Activated T-helper 1 cell treated with anti-CD3 and anti-CD28 coated beads, Interleukin-12 subunit alpha, Interleukin-12 subunit beta, Interleukin-2, Interleukin-4 antibody, amounts not matched to agents 30 ng/mL and 10 ng/mL and 1 ng/mL, durations not matched to agents 14 hours and 24 hours and 36 hours (primary cell): ENCODE results near the gene KIF18B. TPM values are rescaled to one million over a fixed set of nuclear protein-coding genes. Genes with fewer than 3 reads are reported as not detected.

Source experiments
- DNase-seq: peaks from one replicate; pipeline ENCODE4 v3.0.0; 2021; ENCODE audit warnings: low spot score
- H3K27ac Mint-ChIP-seq: one replicate; pipeline ENCODE4 v1.8.0; 2021; ENCODE audit warnings: mild to moderate bottlenecking, mixed read lengths
- H3K27me3 Mint-ChIP-seq: one replicate; pipeline ENCODE4 v1.8.0; 2022; ENCODE audit warnings: mild to moderate bottlenecking, moderate library complexity, mixed read lengths; ENCODE audit not compliant: insufficient read depth
- H3K36me3 Mint-ChIP-seq: one replicate; pipeline ENCODE4 v1.8.0; 2021; ENCODE audit warnings: low read depth, mixed read lengths
- H3K4me1 Mint-ChIP-seq: one replicate; pipeline ENCODE4 v1.8.0; 2021; ENCODE audit warnings: low read depth, mixed read lengths
- H3K4me3 Mint-ChIP-seq: one replicate; pipeline ENCODE4 v1.8.0; 2021; ENCODE audit warnings: mild to moderate bottlenecking, moderate library complexity, mixed read lengths
- H3K9me3 Mint-ChIP-seq: one replicate; pipeline ENCODE4 v1.8.0; 2021; ENCODE audit warnings: mixed read lengths
- intact Hi-C: fragments of 100-400 bp; cut with micrococcal nuclease; formaldehyde crosslinking; loops from one replicate; pipeline ENCODE4 v1.15.1; 2024
- total RNA-seq: library from RNA; stranded (reverse); gene quantifications from 2 replicates; pipeline ENCODE4 v1.2.3, GENCODE V29; 2022

KIF18B gene
- total RNA-seq, 1 donor from 2014 or later = 41.4 TPM

- H3K36me3 Mint-ChIP-seq = peaks cover 47% of the 10 kb centered on the region
- H3K4me3 Mint-ChIP-seq = no peak overlapping the region
- intact Hi-C loops = no loop called here
- H3K9me3 Mint-ChIP-seq = no peaks in the 10 kb centered on the region
- no peaks in the 10 kb centered on the region for H3K27me3 Mint-ChIP-seq
- no peak overlapping the region for H3K27ac Mint-ChIP-seq
- H3K4me1 Mint-ChIP-seq = no peaks in the 10 kb centered on the region
- DNase-seq = no peak
These were observed 70.5 kb downstream of the KIF18B start for GRCh38 chr17:44877121-44877520.

GRCh38 chr17:44875761-44876160 lies 71.8 kb downstream of the KIF18B start:
- H3K4me3 Mint-ChIP-seq = no peak overlapping the region
- no peaks in the 10 kb centered on the region for H3K9me3 Mint-ChIP-seq
- H3K27ac Mint-ChIP-seq = no peak overlapping the region
- intact Hi-C loops = no loop called here
- H3K4me1 Mint-ChIP-seq = no peaks in the 10 kb centered on the region
- H3K36me3 Mint-ChIP-seq = peaks cover 53% of the 10 kb centered on the region
- no peaks in the 10 kb centered on the region for H3K27me3 Mint-ChIP-seq
- no peak for DNase-seq

Other genes starting within 250 kb of the KIF18B start
- 22.5 and 22.8 TPM in 2 replicates for gene DBF4B, start 239.1 kb downstream of the KIF18B start, total RNA-seq
- 0.32 and 0.52 TPM in 2 replicates for gene ADAM11, start 188.8 kb downstream of the KIF18B start, total RNA-seq
- 4.7 and 5.7 TPM in 2 replicates for gene GJC1, start 117.5 kb downstream of the KIF18B start, total RNA-seq
- not detected in 2 replicates for gene HIGD1B, start 99.9 kb downstream of the KIF18B start, total RNA-seq
- 206 and 219 TPM in 2 replicates for gene EFTUD2, start 48.3 kb downstream of the KIF18B start, total RNA-seq
- gene GFAP, start 32.3 kb downstream of the KIF18B start, total RNA-seq = not detected in 2 replicates
- gene C1QL1, start 20.5 kb upstream of the KIF18B start, total RNA-seq = 0.39 and 0.54 TPM in 2 replicates
- 24.0 and 24.9 TPM in 2 replicates for gene DCAKD, start 103.9 kb upstream of the KIF18B start, total RNA-seq
- 168 and 173 TPM in 2 replicates for gene NMT1, start 113.5 kb upstream of the KIF18B start, total RNA-seq
- gene PLCD3, start 184.7 kb upstream of the KIF18B start, total RNA-seq = 2.4 and 4.3 TPM in 2 replicates
- 11.3 and 12.5 TPM in 2 replicates for gene ACBD4, start 187.9 kb upstream of the KIF18B start, total RNA-seq
- gene HEXIM1, start 200.7 kb upstream of the KIF18B start, total RNA-seq = 65.9 and 67.9 TPM in 2 replicates
- gene HEXIM2, start 214.1 kb upstream of the KIF18B start, total RNA-seq = 6.7 and 7.1 TPM in 2 replicates